ENCODE data around the gene NUP188. TPM values are rescaled to one million over a fixed set of nuclear protein-coding genes. Genes with fewer than 3 reads are reported as not detected.
A peak's percentile ranks its signal among the peaks of the same experiment; 100 is the strongest.

NUP188 gene
- polyA plus RNA-seq, 1 experiment: 49.2 TPM

- Histone ChIP-seq H3K27me3 (ENCODE audit: control insufficient read depth, insufficient read depth, low read length) (no peaks in the 10 kb centered on the region), H3K36me3 (ENCODE audit: control insufficient read depth, insufficient read depth, low read length) (peaks cover 33% of the 10 kb centered on the region), H3K4me3 (ENCODE audit: low read depth, low read length) (no peak overlapping the region)
- DNase-seq (ENCODE audit: low read depth): peak; percentile 43
- CTCF ChIA-PET: interaction anchor here (1.1 to 1.3 kb wide), 3 partner anchors 17 to 92 kb away, joined by 3 to 5 read pairs (median 3); no protein-coding TSS in a partner anchor
- POLR2A ChIA-PET: no interaction called here
- TF ChIP-seq CTCF (IDR thresholded peaks at IDR 0.05; ENCODE audit: insufficient read depth, low read depth, low read length): no peak
Observed at GRCh38 chr9:128911529-128912035, 35.9 kb upstream of the NUP188 start.

- H3K27me3 ChIP-seq (ENCODE audit: control insufficient read depth, insufficient read depth, low read length): no peaks in the 10 kb centered on the region
- no peak for TF ChIP-seq CTCF (IDR thresholded peaks at IDR 0.05; ENCODE audit: insufficient read depth, low read depth, low read length)
- H3K36me3 ChIP-seq (ENCODE audit: control insufficient read depth, insufficient read depth, low read length): peaks cover 33% of the 10 kb centered on the region
- peak; percentile 54 for DNase-seq (ENCODE audit: low read depth)
- POLR2A ChIA-PET: interaction anchor here (1.0 to 1.1 kb wide), 2 partner anchors 8 to 20 kb away, joined by 3 to 7 read pairs; partner anchors contain the start of gene PHYHD1
- CTCF ChIA-PET: interaction anchor here (1.2 to 5.7 kb wide), 4 partner anchors 10 to 93 kb away, joined by 3 to 24 read pairs (median 4); no protein-coding TSS in a partner anchor
- no peak overlapping the region for H3K4me3 ChIP-seq (ENCODE audit: low read depth, low read length)
Observed at GRCh38 chr9:128912270-128912853, 35.1 kb upstream of the NUP188 start.

GRCh38 chr9:128913048-128913900 is 34.2 kb upstream of the NUP188 start:
- Histone ChIP-seq H3K27me3 (ENCODE audit: control insufficient read depth, insufficient read depth, low read length) (no peaks in the 10 kb centered on the region), H3K36me3 (ENCODE audit: control insufficient read depth, insufficient read depth, low read length) (peaks cover 30% of the 10 kb centered on the region), H3K4me3 (ENCODE audit: low read depth, low read length) (no peak overlapping the region)
- DNase-seq (ENCODE audit: low read depth): no peak
- TF ChIP-seq CTCF (IDR thresholded peaks at IDR 0.05; ENCODE audit: insufficient read depth, low read depth, low read length): no peak
- POLR2A ChIA-PET: interaction anchor here (1.0 to 1.1 kb wide), 2 partner anchors 7 to 21 kb away, joined by 3 to 7 read pairs; partner anchors contain the start of gene PHYHD1
- CTCF ChIA-PET: interaction anchor here (1.2 to 5.7 kb wide), 2 partner anchors 10 to 14 kb away, joined by 3 to 24 read pairs; no protein-coding TSS in a partner anchor

GRCh38 chr9:128913995-128914772 is 33.3 kb upstream of the NUP188 start:
- TF ChIP-seq CTCF (IDR thresholded peaks at IDR 0.05; ENCODE audit: insufficient read depth, low read depth, low read length): no peak
- POLR2A ChIA-PET: no interaction called here
- H3K27me3 ChIP-seq (ENCODE audit: control insufficient read depth, insufficient read depth, low read length): no peaks in the 10 kb centered on the region
- H3K36me3 ChIP-seq (ENCODE audit: control insufficient read depth, insufficient read depth, low read length): peaks cover 21% of the 10 kb centered on the region
- DNase-seq (ENCODE audit: low read depth): no peak
- H3K4me3 ChIP-seq (ENCODE audit: low read depth, low read length): no peak overlapping the region
- CTCF ChIA-PET: interaction anchor here (5.7 kb wide), 1 partner anchor 13 kb away, joined by 24 read pairs; no protein-coding TSS in a partner anchor

All from BJ (cell line).